Endothelial cell of umbilical vein (primary cell): ENCODE measurements around the gene PPM1F. TPM values are rescaled to one million over a fixed set of nuclear protein-coding genes. Genes with fewer than 3 reads are reported as not detected.

Experiments
- BruUV-seq: library from RNA; stranded (reverse); fragments of 400-500 nt; replicated peaks from 2 replicates; lab custom pipeline; 2021; lab: Mats Ljungman, UMichigan
- CTCF ChIA-PET: fragments of 300-600, 350-600 bp; sonication (Branson Sonifier 250); formaldehyde crosslinking; loops from one replicate; lab custom pipeline; 2021; ENCODE audit warnings: antibody characterized with exemption, inconsistent platforms; lab: Charles Lee
- POLR2A ChIA-PET: fragments of 300-600, 350-600 bp; sonication (Branson Sonifier 250); formaldehyde crosslinking; loops from one replicate; lab custom pipeline; 2021; ENCODE audit warnings: antibody characterized with exemption, inconsistent platforms; lab: Charles Lee
- DNase-seq: peaks from one replicate; pipeline ENCODE4 v3.0.0-alpha.2; 2011; ENCODE audit warnings: low read depth, low spot score
- FAIRE-seq: peaks from 2 replicates; lab custom pipeline; 2011; peaks lifted over from hg19 to GRCh38; lab: Jason Lieb, UNC
- H2AFZ ChIP-seq: 2 replicates; pipeline ENCODE4 v1.6.0; 2012; ENCODE audit warnings: low read depth, low read length, control low read depth, inconsistent platforms
- H3K27ac ChIP-seq: 2 replicates; pipeline ENCODE4 v1.5.1; 2011; ENCODE audit warnings: low read depth, mild to moderate bottlenecking, control low read depth, low read length, moderate library complexity; ENCODE audit not compliant: insufficient read depth
- H3K27me3 ChIP-seq, 2 experiments: 2 replicates each; pipeline versions ENCODE4 v1.6.0 to v1.6.1; 2011; ENCODE audit warnings: low read length in 2 of 2, mixed read lengths in 1 of 2; ENCODE audit not compliant: control insufficient read depth in 2 of 2, insufficient read depth in 2 of 2
- H3K36me3 ChIP-seq, 2 experiments: 2 replicates in 1 of 2; 3 replicates in 1 of 2; pipeline ENCODE4 v1.5.1; 2011; ENCODE audit warnings: low read length in 2 of 2, mild to moderate bottlenecking in 1 of 2, moderate library complexity in 1 of 2; ENCODE audit not compliant: control insufficient read depth in 2 of 2, insufficient read depth in 2 of 2; ENCODE audit errors: extremely low read depth in 1 of 2
- H3K4me1 ChIP-seq: 3 replicates; pipeline ENCODE4 v1.5.1; 2011; ENCODE audit warnings: mild to moderate bottlenecking, low read length; ENCODE audit not compliant: control insufficient read depth, insufficient read depth; ENCODE audit errors: extremely low read depth
- H3K4me2 ChIP-seq: 2 replicates; pipeline ENCODE4 v1.6.1; 2011; ENCODE audit warnings: low read length, control low read depth, mixed read lengths; ENCODE audit not compliant: insufficient read depth
- H3K4me3 ChIP-seq, 3 experiments: fragments of 200-600 bp in 1 of 3; sonication (generic), shearing (Covaris generic) in 1 of 3; replicated peaks in 1 of 3; 2 replicates each; pipeline ENCODE4 v1.5.1; 2011 to 2016; ENCODE audit warnings: control low read depth in 3 of 3, low read length in 3 of 3, mild to moderate bottlenecking in 2 of 3, inconsistent platforms in 1 of 3, low read depth in 1 of 3, moderate library complexity in 1 of 3; ENCODE audit not compliant: insufficient read depth in 1 of 3
- H3K79me2 ChIP-seq: 2 replicates; pipeline ENCODE4 v1.6.0; 2012; ENCODE audit warnings: low read length, inconsistent platforms; ENCODE audit not compliant: control insufficient read depth, insufficient read depth
- H3K9ac ChIP-seq: replicated peaks from 2 replicates; pipeline ENCODE3; 2011; ENCODE audit warnings: low read length, control low read depth; ENCODE audit not compliant: insufficient read depth; ENCODE audit errors: extremely low read depth
- H3K9me1 ChIP-seq: replicated peaks from 3 replicates; pipeline ENCODE4 v1.6.0; 2011; ENCODE audit warnings: mild to moderate bottlenecking, low read length; ENCODE audit not compliant: control insufficient read depth, insufficient read depth; ENCODE audit errors: extremely low read depth
- H3K9me3 ChIP-seq: replicated peaks from 2 replicates; pipeline ENCODE4 v1.5.1; 2012; ENCODE audit warnings: low read length, inconsistent platforms; ENCODE audit not compliant: control insufficient read depth, insufficient read depth
- H4K20me1 ChIP-seq: replicated peaks from 2 replicates; pipeline ENCODE3; 2011; ENCODE audit warnings: mild to moderate bottlenecking, low read length; ENCODE audit not compliant: control insufficient read depth, insufficient read depth; ENCODE audit errors: extremely low read depth
- CTCF ChIP-seq, 2 donors: IDR thresholded peaks; 1 replicate in 1 of 2; 2 replicates in 1 of 2; pipeline ENCODE4 v1.5.1; 2011; ENCODE audit warnings: low read length in 2 of 2, mild to moderate bottlenecking in 2 of 2, moderate library complexity in 2 of 2, control low read depth in 1 of 2, inconsistent platforms in 1 of 2, low read depth in 1 of 2; ENCODE audit not compliant: insufficient read depth in 1 of 2; ENCODE audit errors: extremely low read depth in 1 of 2
- EZH2 ChIP-seq: IDR thresholded peaks from 2 replicates; pipeline ENCODE4 v1.6.1; 2012; ENCODE audit warnings: borderline replicate concordance, low read depth, mild to moderate bottlenecking, moderate library complexity, low read length, inconsistent platforms; ENCODE audit not compliant: severe bottlenecking
- FOS ChIP-seq: IDR thresholded peaks from 2 replicates; pipeline ENCODE4 v1.6.1; 2011; ENCODE audit warnings: mild to moderate bottlenecking, low read length, moderate library complexity, borderline replicate concordance; ENCODE audit not compliant: insufficient read depth
- GATA2 ChIP-seq: IDR thresholded peaks from 2 replicates; pipeline ENCODE4 v1.7.0; 2011; ENCODE audit warnings: low read depth, mild to moderate bottlenecking, moderate library complexity, mixed read lengths, low read length; ENCODE audit not compliant: insufficient read length, insufficient read depth
- JUN ChIP-seq: IDR thresholded peaks from 2 replicates; pipeline ENCODE4 v1.6.1; 2011; ENCODE audit warnings: borderline replicate concordance, low read depth; ENCODE audit not compliant: insufficient read length, insufficient read depth
- MAX ChIP-seq: IDR thresholded peaks from 2 replicates; pipeline ENCODE4 v1.6.1; 2011; ENCODE audit not compliant: insufficient read depth, insufficient read length
- MYC ChIP-seq: IDR thresholded peaks from one replicate; pipeline ENCODE4 v1.6.1; 2011; ENCODE audit warnings: mild to moderate bottlenecking, low read depth, low read length
- POLR2A ChIP-seq: IDR thresholded peaks from 2 replicates; pipeline ENCODE4 v1.6.1; 2012; ENCODE audit warnings: low read depth, mild to moderate bottlenecking, control low read depth, low read length
- POLR2AphosphoS5 ChIP-seq: IDR thresholded peaks from 2 replicates; pipeline ENCODE4 v1.6.1; 2012; ENCODE audit warnings: low read depth, mild to moderate bottlenecking, control low read depth, low read length, moderate library complexity; ENCODE audit not compliant: insufficient read depth
- dilution Hi-C: fragments of 300-500 bp; cut with MboI; formaldehyde crosslinking; loops from one replicate; pipeline ENCODE4 v1.15.0; 2019; ENCODE audit warnings: low sequenced_read_pairs; ENCODE audit not compliant: extremely low pct_ligation_motif_present
- intact Hi-C: fragments of 100-400 bp; cut with micrococcal nuclease; formaldehyde crosslinking; loops from one replicate; pipeline ENCODE4 v1.10.0; 2022
- polyA plus RNA-seq, 4 experiments: library from polyadenylated mRNA; depleted of rRNA in 3 of 4; stranded (reverse) in 3 of 4; unstranded in 1 of 4; fragments of >200 nt; gene quantifications; 2 replicates each; pipeline versions ENCODE4 v1.2.1 to v1.2.3, GENCODE V29; 2011 to 2012; ENCODE audit warnings: missing spikeins in 1 of 4
- total RNA-seq: library from RNA; stranded (reverse); gene quantifications from 2 replicates; pipeline ENCODE4 v1.2.3, GENCODE V29; 2021

Gene PPM1F
- total and polyA plus RNA-seq, 2 donors (not counting 3 experiments of a cell fraction or from before 2014, with no cell fraction given), result 107 to 178 TPM

GRCh38 chr22:21981874-21982273, 29.2 kb upstream of the PPM1F start:
- Histone ChIP-seq H2AFZ (no peak overlapping the region), H3K9me1 (no peaks in the 10 kb centered on the region), H3K9me3 (no peaks in the 10 kb centered on the region), H3K4me1 (peaks cover 8% of the 10 kb centered on the region), H3K9ac (peak overlapping the region; percentile 89), H3K27me3 (no peaks in the 10 kb centered on the region), H3K27ac (no peak overlapping the region), H3K36me3 (peaks cover 0 to 3% of the 10 kb centered on the region in 2 experiments), H3K4me3 (peak overlapping the region; percentile 61 to 99 (median 91)), H3K4me2 (peak overlapping the region; percentile 73), H4K20me1 (no peaks in the 10 kb centered on the region), H3K79me2 (peaks cover 35% of the 10 kb centered on the region)
- dilution Hi-C loops, result no loop called here
- no peak for FAIRE-seq
- ChIA-PET CTCF (interaction anchor here (0.9 to 2.6 kb wide), 3 partner anchors 9 to 268 kb away, joined by 3 to 25 read pairs (median 4); no protein-coding TSS in a partner anchor), POLR2A (no interaction called here)
- TF ChIP-seq POLR2A, result no peak
- TF ChIP-seq FOS, result no peak
- no peak for TF ChIP-seq MYC
- TF ChIP-seq GATA2, result no peak
- TF ChIP-seq CTCF (IDR thresholded peaks at IDR 0.05; ENCODE audit: extremely low read depth in 1 of 2, insufficient read depth in 1 of 2, low read depth in 1 of 2, low read length in 2 of 2), result no peak
- no peak for TF ChIP-seq EZH2
- TF ChIP-seq POLR2AphosphoS5, result no peak
- TF ChIP-seq JUN, result no peak
- no peak for TF ChIP-seq MAX
- no peak for DNase-seq
- intact Hi-C loops, result loop anchor here (5.0 kb wide), 1 partner anchor 45 kb away; no protein-coding TSS in a partner anchor
- no TSS peak for BruUV-seq
